GM12878 (cell line): Measurements from ENCODE around the gene REXO1.
A peak's percentile ranks its signal among the peaks of the same experiment; 100 is the strongest.
"Not testable (repeated sequence)": the region's sequence is repeated elsewhere in the genome, so short reads cannot be mapped to it uniquely, and the experiment has no call there.

Experiments used
- BRCA1 ChIP-seq: IDR thresholded peaks from 2 replicates; pipeline ENCODE4 v1.6.1; 2011; ENCODE audit warnings: low read depth, low read length, improper control_type of control experiment
- CTCF ChIP-seq, 3 experiments: IDR thresholded peaks in 2 of 3; conservative IDR thresholded peaks in 1 of 3; 2 replicates each; pipeline ENCODE4 v1.5.1; 2011; ENCODE audit warnings: low read depth in 3 of 3, low read length in 3 of 3, mild to moderate bottlenecking in 3 of 3, control low read depth in 2 of 3, moderate library complexity in 2 of 3, inconsistent platforms in 1 of 3, mixed read lengths in 1 of 3; ENCODE audit not compliant: control insufficient read depth in 2 of 3, insufficient read depth in 1 of 3; ENCODE audit errors: extremely low read depth in 1 of 3
- KAT2A ChIP-seq: conservative IDR thresholded peaks from 2 replicates; pipeline ENCODE4 v1.6.1; 2011; ENCODE audit warnings: low read depth, low read length; ENCODE audit not compliant: control insufficient read depth
- POLR2A ChIP-seq: IDR thresholded peaks from 2 replicates; pipeline ENCODE4 v1.6.1; 2011; ENCODE audit warnings: low read depth, mild to moderate bottlenecking, low read length
- SP1 ChIP-seq: IDR thresholded peaks from one replicate; pipeline ENCODE4 v1.6.1; 2011; ENCODE audit warnings: low read depth, low read length

GRCh38 chr19:1885398-1886119, 37.3 kb upstream of the REXO1 start, which contains the start of gene ABHD17A:
- not testable (repeated sequence) for TF ChIP-seq POLR2A; BRCA1; KAT2A; CTCF (IDR thresholded peaks at IDR 0.05 in 2 of 3, conservative IDR thresholded peaks at IDR 0.05 in 1 of 3; ENCODE audit: control insufficient read depth in 2 of 3, extremely low read depth in 1 of 3, insufficient read depth in 1 of 3, low read depth in 3 of 3, low read length in 3 of 3)
- peak; percentile 63 for TF ChIP-seq SP1
